ENCODE measurements around the gene HIVEP2.

DNA sequence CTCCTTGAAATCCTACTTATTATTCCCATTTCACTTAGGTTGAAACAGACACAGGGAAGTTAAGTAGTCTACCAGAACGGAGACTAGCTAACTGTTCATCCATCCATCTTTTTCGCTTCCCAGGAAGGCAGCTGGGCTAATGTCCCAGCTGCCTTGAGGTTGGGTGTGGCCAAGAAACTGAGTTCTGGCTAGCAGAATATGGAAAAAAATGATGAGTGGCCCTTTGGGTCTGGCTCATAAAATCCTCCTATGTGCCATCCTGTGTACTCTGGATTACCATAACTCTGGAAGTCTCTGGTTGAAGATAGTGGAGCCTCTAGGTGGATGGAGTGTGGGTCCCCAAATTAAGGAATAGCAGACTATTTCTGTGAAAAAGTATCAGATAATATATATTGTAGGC lies 206.2 kb downstream of the HIVEP2 start:
- TF ChIP-seq JUN (IDR thresholded peaks at IDR 0.05) (no peak), RARB (CRISPR knock-in tag; IDR thresholded peaks at IDR 0.05) (no peak), KDM1A (IDR thresholded peaks at IDR 0.05; ENCODE audit: low read depth) (no peak), MYC (IDR thresholded peaks at IDR 0.05; ENCODE audit: borderline replicate concordance, low read length) (no peak), CHD2 (IDR thresholded peaks at IDR 0.05; ENCODE audit: low read length, partially characterized antibody) (no peak), RAD21 (conservative IDR thresholded peaks at IDR 0.05 in 1 of 2, IDR thresholded peaks at IDR 0.05 in 1 of 2) (no peak), MAZ (IDR thresholded peaks at IDR 0.05; ENCODE audit: borderline replicate concordance, low read depth, low read length) (no peak), EP300 (IDR thresholded peaks at IDR 0.05) (no peak), POLR2A (IDR thresholded peaks at IDR 0.05; ENCODE audit: low read length) (no peak), SREBF2 (IDR thresholded peaks at IDR 0.05) (no peak), HOXB5 (CRISPR knock-in tag; IDR thresholded peaks at IDR 0.05) (no peak)
- TF ChIP-seq, protein P1, sequence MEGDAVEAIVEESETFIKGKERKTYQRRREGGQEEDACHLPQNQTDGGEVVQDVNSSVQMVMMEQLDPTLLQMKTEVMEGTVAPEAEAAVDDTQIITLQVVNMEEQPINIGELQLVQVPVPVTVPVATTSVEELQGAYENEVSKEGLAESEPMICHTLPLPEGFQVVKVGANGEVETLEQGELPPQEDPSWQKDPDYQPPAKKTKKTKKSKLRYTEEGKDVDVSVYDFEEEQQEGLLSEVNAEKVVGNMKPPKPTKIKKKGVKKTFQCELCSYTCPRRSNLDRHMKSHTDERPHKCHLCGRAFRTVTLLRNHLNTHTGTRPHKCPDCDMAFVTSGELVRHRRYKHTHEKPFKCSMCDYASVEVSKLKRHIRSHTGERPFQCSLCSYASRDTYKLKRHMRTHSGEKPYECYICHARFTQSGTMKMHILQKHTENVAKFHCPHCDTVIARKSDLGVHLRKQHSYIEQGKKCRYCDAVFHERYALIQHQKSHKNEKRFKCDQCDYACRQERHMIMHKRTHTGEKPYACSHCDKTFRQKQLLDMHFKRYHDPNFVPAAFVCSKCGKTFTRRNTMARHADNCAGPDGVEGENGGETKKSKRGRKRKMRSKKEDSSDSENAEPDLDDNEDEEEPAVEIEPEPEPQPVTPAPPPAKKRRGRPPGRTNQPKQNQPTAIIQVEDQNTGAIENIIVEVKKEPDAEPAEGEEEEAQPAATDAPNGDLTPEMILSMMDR (IDR thresholded peaks at IDR 0.05): no peak
- TF ChIP-seq, protein P2, sequence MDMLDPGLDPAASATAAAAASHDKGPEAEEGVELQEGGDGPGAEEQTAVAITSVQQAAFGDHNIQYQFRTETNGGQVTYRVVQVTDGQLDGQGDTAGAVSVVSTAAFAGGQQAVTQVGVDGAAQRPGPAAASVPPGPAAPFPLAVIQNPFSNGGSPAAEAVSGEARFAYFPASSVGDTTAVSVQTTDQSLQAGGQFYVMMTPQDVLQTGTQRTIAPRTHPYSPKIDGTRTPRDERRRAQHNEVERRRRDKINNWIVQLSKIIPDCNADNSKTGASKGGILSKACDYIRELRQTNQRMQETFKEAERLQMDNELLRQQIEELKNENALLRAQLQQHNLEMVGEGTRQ (IDR thresholded peaks at IDR 0.05): no peak
- TF ChIP-seq, protein P3, sequence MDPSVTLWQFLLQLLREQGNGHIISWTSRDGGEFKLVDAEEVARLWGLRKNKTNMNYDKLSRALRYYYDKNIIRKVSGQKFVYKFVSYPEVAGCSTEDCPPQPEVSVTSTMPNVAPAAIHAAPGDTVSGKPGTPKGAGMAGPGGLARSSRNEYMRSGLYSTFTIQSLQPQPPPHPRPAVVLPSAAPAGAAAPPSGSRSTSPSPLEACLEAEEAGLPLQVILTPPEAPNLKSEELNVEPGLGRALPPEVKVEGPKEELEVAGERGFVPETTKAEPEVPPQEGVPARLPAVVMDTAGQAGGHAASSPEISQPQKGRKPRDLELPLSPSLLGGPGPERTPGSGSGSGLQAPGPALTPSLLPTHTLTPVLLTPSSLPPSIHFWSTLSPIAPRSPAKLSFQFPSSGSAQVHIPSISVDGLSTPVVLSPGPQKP (IDR thresholded peaks at IDR 0.05; ENCODE audit: low read depth, low read length): no peak
